ENCODE measurements around the gene WDR48.

The WDR48 gene

GRCh38 chr3:39102504-39103323 lies 50.9 kb downstream of the WDR48 start:
- DNase-seq (ENCODE audit: low spot score) = no peak

- DNase-seq (ENCODE audit: low spot score) = no peak
These were observed 51.5 kb downstream of the WDR48 start for GRCh38 chr3:39103324-39103693.

GRCh38 chr3:39103791-39104552 lies 52.2 kb downstream of the WDR48 start:
- DNase-seq (ENCODE audit: low spot score) = no peak

- DNase-seq (ENCODE audit: low spot score) = no peak
These were observed 53.3 kb downstream of the WDR48 start for GRCh38 chr3:39104961-39105686.

GRCh38 chr3:39105687-39106063 lies 53.9 kb downstream of the WDR48 start:
- no peak for DNase-seq (ENCODE audit: low spot score)

GRCh38 chr3:39106281-39106811 lies 54.5 kb downstream of the WDR48 start:
- no peak for DNase-seq (ENCODE audit: low spot score)

- DNase-seq (ENCODE audit: low spot score) = peak; percentile 84
These were observed 55.1 kb downstream of the WDR48 start for GRCh38 chr3:39106851-39107387.

- DNase-seq (ENCODE audit: low spot score) = peak; percentile 90
These were observed 55.8 kb downstream of the WDR48 start, which contains the start of the genes GORASP1 and TTC21A for GRCh38 chr3:39107388-39108199. Gene GORASP1, minus strand, starts transcription at chr3:39107627. Its CDS starts 86 bp downstream, at chr3:39107541. Gene TTC21A, plus strand, starts transcription at chr3:39107680. Its CDS starts 158 bp downstream, at chr3:39107838.

GRCh38 chr3:39108200-39108710 lies 56.4 kb downstream of the WDR48 start:
- no peak for DNase-seq (ENCODE audit: low spot score)

GRCh38 chr3:39109086-39109485 lies 57.3 kb downstream of the WDR48 start:
- no peak for DNase-seq (ENCODE audit: low spot score)

GRCh38 chr3:39110041-39110639 lies 58.3 kb downstream of the WDR48 start:
- no peak for DNase-seq (ENCODE audit: low spot score)

- no peak for DNase-seq (ENCODE audit: low spot score)
These were observed 60.3 kb downstream of the WDR48 start for GRCh38 chr3:39112113-39112512.

- DNase-seq (ENCODE audit: low spot score) = no peak
These were observed 60.7 kb downstream of the WDR48 start for GRCh38 chr3:39112535-39112934.

- DNase-seq (ENCODE audit: low spot score) = no peak
These were observed 61.5 kb downstream of the WDR48 start for GRCh38 chr3:39113291-39113690.

- no peak for DNase-seq (ENCODE audit: low spot score)
These were observed 62.6 kb downstream of the WDR48 start for GRCh38 chr3:39114456-39114855.

- no peak for DNase-seq (ENCODE audit: low spot score)
These were observed 64.1 kb downstream of the WDR48 start for GRCh38 chr3:39115870-39116269.

GRCh38 chr3:39118079-39118478 lies 66.3 kb downstream of the WDR48 start:
- DNase-seq (ENCODE audit: low spot score) = no peak

GRCh38 chr3:39118931-39119660 lies 67.3 kb downstream of the WDR48 start:
- no peak for DNase-seq (ENCODE audit: low spot score)

- no peak for DNase-seq (ENCODE audit: low spot score)
These were observed 69.8 kb downstream of the WDR48 start for GRCh38 chr3:39121621-39122020.

GRCh38 chr3:39122813-39123212 lies 71.0 kb downstream of the WDR48 start:
- no peak for DNase-seq (ENCODE audit: low spot score)

All from left forelimb (tissue), 1 donor.